ENCODE results near the gene NUBPL. TPM values are rescaled to one million over a fixed set of nuclear protein-coding genes. Genes with fewer than 3 reads are reported as not detected.
"Not testable (repeated sequence)": the region's sequence is repeated elsewhere in the genome, so short reads cannot be mapped to it uniquely, and the experiment has no call there.

NUBPL gene
- total and polyA plus RNA-seq, 5 donors from 2014 or later: 4.2 to 9.9 (median 7.8) TPM

GRCh38 chr14:31596342-31597095, 35.3 kb downstream of the NUBPL start:
- no peak overlapping the region for H3K4me3 ChIP-seq (ENCODE audit: low read depth, low read length)
- Mint-ChIP-seq H3K27ac (no peak overlapping the region), H3K4me1 (peaks cover 4 to 7% (median 4%) of the 10 kb centered on the region in 4 donors), H3K36me3 (peaks cover 39% of the 10 kb centered on the region), H3K4me3 (no peak overlapping the region), H3K9me3 (peaks cover 0 to 6% (median 0%) of the 10 kb centered on the region in 7 donors), H3K27me3 (no peaks in the 10 kb centered on the region)
- no peak for ATAC-seq (ENCODE audit: low read depth in 2 of 2)
- H3K27ac ChIP-seq (ENCODE audit: insufficient read depth, low read length, poor library complexity, severe bottlenecking): no peak overlapping the region
- DNase-seq: no peak
- peaks cover 5% of the 10 kb centered on the region for H3K36me3 ChIP-seq (ENCODE audit: control insufficient read depth, insufficient read depth, low read length)
- no peaks in the 10 kb centered on the region for H3K9me3 ChIP-seq (ENCODE audit: control insufficient read depth in 2 of 2, low read length in 2 of 2)
- H3K4me1 ChIP-seq (ENCODE audit: control insufficient read depth, insufficient read depth, low read length, poor library complexity, severe bottlenecking): no peaks in the 10 kb centered on the region
- no peaks in the 10 kb centered on the region for H3K27me3 ChIP-seq (ENCODE audit: control insufficient read depth, insufficient read depth, low read length)

DNA sequence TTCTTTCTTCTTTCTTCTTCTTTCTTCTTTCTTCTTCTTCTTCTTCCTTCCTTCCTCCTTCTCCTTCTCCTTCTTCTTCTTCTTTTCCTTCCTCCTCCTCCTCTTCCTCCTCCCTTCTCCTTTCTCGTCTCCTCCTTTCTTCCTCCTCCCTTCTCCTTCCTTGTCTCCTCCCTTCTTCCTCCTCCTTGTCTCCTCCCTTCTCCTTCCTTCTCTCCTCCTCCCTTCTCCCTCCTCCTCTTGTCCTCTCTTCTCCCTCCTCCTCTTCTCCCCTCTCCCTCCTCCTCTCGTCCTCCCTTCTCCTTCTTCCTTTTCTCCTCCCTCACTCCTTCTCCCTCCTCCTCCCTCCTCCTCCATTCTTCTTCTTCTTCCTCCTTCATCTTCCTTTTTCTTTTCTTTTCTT, 44.5 kb downstream of the NUBPL start:
- Histone ChIP-seq H3K27ac (ENCODE audit: insufficient read depth, low read length, poor library complexity, severe bottlenecking) (no peak overlapping the region), H3K9me3 (ENCODE audit: control insufficient read depth in 2 of 2, low read length in 2 of 2) (no peaks in the 10 kb centered on the region), H3K4me1 (ENCODE audit: control insufficient read depth, insufficient read depth, low read length, poor library complexity, severe bottlenecking) (no peaks in the 10 kb centered on the region), H3K27me3 (ENCODE audit: control insufficient read depth, insufficient read depth, low read length) (no peaks in the 10 kb centered on the region), H3K36me3 (ENCODE audit: control insufficient read depth, insufficient read depth, low read length) (no peaks in the 10 kb centered on the region), H3K4me3 (ENCODE audit: low read depth, low read length) (no peak overlapping the region)
- Mint-ChIP-seq H3K36me3 (peaks cover 30% of the 10 kb centered on the region), H3K4me3 (no peak overlapping the region), H3K9me3 (peaks cover 0 to 12% (median 6%) of the 10 kb centered on the region in 7 donors), H3K27me3 (no peaks in the 10 kb centered on the region), H3K27ac (no peak overlapping the region), H3K4me1 (peaks cover 0 to 5% (median 2%) of the 10 kb centered on the region in 4 donors)
- ATAC-seq (ENCODE audit: low read depth in 2 of 2) (no peak), DNase-seq (no peak)

DNA sequence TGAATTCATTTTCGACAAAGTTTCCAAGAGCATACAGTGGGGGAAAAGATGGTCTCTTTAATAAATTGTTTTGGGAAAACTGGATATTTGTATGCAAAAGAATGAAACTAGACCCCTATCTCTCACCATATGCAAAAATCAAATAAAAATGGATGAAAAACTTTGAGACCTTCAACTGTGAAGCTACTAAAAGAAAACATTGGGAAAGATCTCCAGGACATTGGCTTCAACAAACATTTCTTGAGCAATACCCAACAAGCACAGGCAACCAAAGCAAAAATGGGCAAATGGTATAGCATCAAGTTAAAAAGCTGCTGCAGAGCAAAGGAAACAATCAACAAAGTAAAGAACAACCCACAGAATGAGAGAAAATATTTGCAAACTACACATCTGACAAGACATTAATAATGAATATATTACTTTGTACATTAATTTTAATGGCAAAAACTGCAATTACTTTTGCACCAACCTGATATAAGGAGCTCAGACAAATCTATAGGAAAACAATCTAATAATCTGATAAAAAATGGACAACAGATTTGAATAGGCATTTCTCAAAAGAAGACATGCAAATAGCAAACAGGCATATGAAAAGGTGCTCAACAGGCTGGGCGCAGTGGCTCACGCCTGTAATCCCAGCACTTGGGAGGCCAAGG, 50.7 kb downstream of the NUBPL start:
- H3K27ac Mint-ChIP-seq: no peak overlapping the region
- peaks cover 0 to 7% (median 5%) of the 10 kb centered on the region in 4 donors for H3K4me1 Mint-ChIP-seq
- H3K36me3 Mint-ChIP-seq: peaks cover 29% of the 10 kb centered on the region
- H3K9me3 Mint-ChIP-seq: peaks cover 2 to 25% (median 13%) of the 10 kb centered on the region in 7 donors
- Histone ChIP-seq H3K27ac (ENCODE audit: insufficient read depth, low read length, poor library complexity, severe bottlenecking) (no peak overlapping the region), H3K27me3 (ENCODE audit: control insufficient read depth, insufficient read depth, low read length) (no peaks in the 10 kb centered on the region), H3K36me3 (ENCODE audit: control insufficient read depth, insufficient read depth, low read length) (no peaks in the 10 kb centered on the region), H3K4me1 (ENCODE audit: control insufficient read depth, insufficient read depth, low read length, poor library complexity, severe bottlenecking) (no peaks in the 10 kb centered on the region), H3K4me3 (ENCODE audit: low read depth, low read length) (no peak overlapping the region), H3K9me3 (ENCODE audit: control insufficient read depth in 2 of 2, low read length in 2 of 2) (no peaks in the 10 kb centered on the region)
- no peak for ATAC-seq (ENCODE audit: low read depth in 2 of 2)
- no peak for DNase-seq
- H3K4me3 Mint-ChIP-seq: no peak overlapping the region
- H3K27me3 Mint-ChIP-seq: no peaks in the 10 kb centered on the region

GRCh38 chr14:31613188-31613587, 52.0 kb downstream of the NUBPL start:
- H3K4me3 Mint-ChIP-seq: no peak overlapping the region
- Histone ChIP-seq H3K27ac (ENCODE audit: insufficient read depth, low read length, poor library complexity, severe bottlenecking) (no peak overlapping the region), H3K9me3 (ENCODE audit: control insufficient read depth in 2 of 2, low read length in 2 of 2) (no peaks in the 10 kb centered on the region), H3K27me3 (ENCODE audit: control insufficient read depth, insufficient read depth, low read length) (no peaks in the 10 kb centered on the region), H3K4me1 (ENCODE audit: control insufficient read depth, insufficient read depth, low read length, poor library complexity, severe bottlenecking) (no peaks in the 10 kb centered on the region), H3K4me3 (ENCODE audit: low read depth, low read length) (no peak overlapping the region), H3K36me3 (ENCODE audit: control insufficient read depth, insufficient read depth, low read length) (no peaks in the 10 kb centered on the region)
- DNase-seq (no peak), ATAC-seq (ENCODE audit: low read depth in 2 of 2) (no peak)
- peaks cover 27% of the 10 kb centered on the region for H3K36me3 Mint-ChIP-seq
- H3K9me3 Mint-ChIP-seq: peaks cover 3 to 34% (median 15%) of the 10 kb centered on the region in 7 donors
- no peaks in the 10 kb centered on the region for H3K27me3 Mint-ChIP-seq
- H3K4me1 Mint-ChIP-seq: peaks cover 0 to 13% (median 5%) of the 10 kb centered on the region in 4 donors
- no peak overlapping the region for H3K27ac Mint-ChIP-seq

GRCh38 chr14:31618884-31619283, 57.7 kb downstream of the NUBPL start:
- Mint-ChIP-seq H3K36me3 (peaks cover 56% of the 10 kb centered on the region), H3K9me3 (peaks cover 3 to 61% (median 23%) of the 10 kb centered on the region in 7 donors)
- not testable (repeated sequence) for H3K4me1 ChIP-seq (ENCODE audit: control insufficient read depth, insufficient read depth, low read length, poor library complexity, severe bottlenecking)

GRCh38 chr14:31619440-31619839, 58.2 kb downstream of the NUBPL start:
- no peaks in the 10 kb centered on the region for H3K27me3 ChIP-seq (ENCODE audit: control insufficient read depth, insufficient read depth, low read length)
- H3K27ac ChIP-seq (ENCODE audit: insufficient read depth, low read length, poor library complexity, severe bottlenecking): no peak overlapping the region
- H3K4me1 ChIP-seq (ENCODE audit: control insufficient read depth, insufficient read depth, low read length, poor library complexity, severe bottlenecking): no peaks in the 10 kb centered on the region
- H3K4me1 Mint-ChIP-seq: peaks cover 0 to 16% (median 13%) of the 10 kb centered on the region in 4 donors
- peaks cover 60% of the 10 kb centered on the region for H3K36me3 Mint-ChIP-seq
- H3K4me3 Mint-ChIP-seq: no peak overlapping the region
- no peak for ATAC-seq (ENCODE audit: low read depth in 2 of 2)
- no peak overlapping the region for H3K4me3 ChIP-seq (ENCODE audit: low read depth, low read length)
- H3K27me3 Mint-ChIP-seq: no peaks in the 10 kb centered on the region
- peaks cover 10 to 23% of the 10 kb centered on the region in 2 experiments for H3K9me3 ChIP-seq (ENCODE audit: control insufficient read depth in 2 of 2, low read length in 2 of 2)
- H3K9me3 Mint-ChIP-seq: peaks cover 4 to 64% (median 25%) of the 10 kb centered on the region in 7 donors
- DNase-seq: no peak
- H3K27ac Mint-ChIP-seq: no peak overlapping the region
- H3K36me3 ChIP-seq (ENCODE audit: control insufficient read depth, insufficient read depth, low read length): peaks cover 2% of the 10 kb centered on the region

More at GRCh38 chr14:31618884-31619283, 57.7 kb downstream of the NUBPL start:
- not testable (repeated sequence) for H3K27me3 ChIP-seq (ENCODE audit: control insufficient read depth, insufficient read depth, low read length); H3K27ac ChIP-seq (ENCODE audit: insufficient read depth, low read length, poor library complexity, severe bottlenecking); H3K36me3 ChIP-seq (ENCODE audit: control insufficient read depth, insufficient read depth, low read length); H3K4me3 Mint-ChIP-seq; H3K27me3 Mint-ChIP-seq; H3K27ac Mint-ChIP-seq; DNase-seq; H3K4me3 ChIP-seq (ENCODE audit: low read depth, low read length); ATAC-seq (ENCODE audit: low read depth in 2 of 2)
- peaks cover 0 to 16% (median 12%) of the 10 kb centered on the region in 4 donors for H3K4me1 Mint-ChIP-seq
- peaks cover 10 to 23% of the 10 kb centered on the region in 2 experiments for H3K9me3 ChIP-seq (ENCODE audit: control insufficient read depth in 2 of 2, low read length in 2 of 2)

- not testable (repeated sequence) for H3K4me3 Mint-ChIP-seq; H3K4me3 ChIP-seq (ENCODE audit: low read depth, low read length); DNase-seq; H3K27me3 Mint-ChIP-seq; H3K4me1 ChIP-seq (ENCODE audit: control insufficient read depth, insufficient read depth, low read length, poor library complexity, severe bottlenecking); H3K27me3 ChIP-seq (ENCODE audit: control insufficient read depth, insufficient read depth, low read length); H3K27ac Mint-ChIP-seq; H3K36me3 ChIP-seq (ENCODE audit: control insufficient read depth, insufficient read depth, low read length); H3K27ac ChIP-seq (ENCODE audit: insufficient read depth, low read length, poor library complexity, severe bottlenecking); ATAC-seq (ENCODE audit: low read depth in 2 of 2)
- H3K36me3 Mint-ChIP-seq: peaks cover 63% of the 10 kb centered on the region
- H3K9me3 ChIP-seq (ENCODE audit: control insufficient read depth in 2 of 2, low read length in 2 of 2): peaks cover 10 to 23% of the 10 kb centered on the region in 2 experiments
- H3K9me3 Mint-ChIP-seq: peaks cover 5 to 53% (median 22%) of the 10 kb centered on the region in 7 donors
- H3K4me1 Mint-ChIP-seq: peaks cover 0 to 16% (median 15%) of the 10 kb centered on the region in 4 donors
Observed at GRCh38 chr14:31620898-31621297, 59.7 kb downstream of the NUBPL start.
